Ecto neural progenitor cell (in vitro differentiated cells): ENCODE measurements around the gene SARNP.

Experiments
- DNase-seq: peaks from one replicate; pipeline ENCODE4 v3.0.0-alpha.2; 2018; ENCODE audit warnings: low spot score

Gene SARNP

DNA sequence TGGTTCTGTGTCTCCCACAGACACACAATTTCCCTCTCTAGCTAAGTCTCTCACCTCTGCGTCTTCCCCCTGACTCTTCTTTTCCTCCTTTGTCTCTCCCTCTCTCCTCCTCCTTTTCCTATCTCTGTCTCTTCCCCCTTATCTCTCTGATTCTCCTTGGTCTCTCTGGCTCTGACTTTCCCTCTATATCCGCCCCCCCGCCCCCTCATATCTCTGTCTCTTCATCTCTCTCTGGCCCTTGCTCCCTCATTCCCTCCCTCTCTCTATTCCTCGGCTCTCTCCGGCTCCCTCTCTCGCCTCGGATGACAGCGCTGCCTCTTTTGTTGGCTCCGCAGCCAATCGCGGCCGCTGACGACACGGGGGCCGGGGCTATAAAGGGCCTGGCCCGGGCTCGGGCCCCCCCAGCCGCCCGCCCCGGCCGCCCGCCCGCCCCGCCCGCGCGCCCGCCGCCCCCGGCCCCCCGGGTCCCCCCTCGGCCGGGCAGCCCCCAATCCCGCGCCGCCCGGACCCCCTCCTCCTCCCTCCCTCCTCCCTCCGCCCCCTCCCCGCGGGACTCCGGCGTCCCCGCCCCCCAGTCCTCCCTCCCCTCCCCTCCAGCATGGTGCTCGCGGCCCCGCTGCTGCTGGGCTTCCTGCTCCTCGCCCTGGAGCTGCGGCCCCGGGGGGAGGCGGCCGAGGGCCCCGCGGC, 74.7 kb downstream of the SARNP start, which contains the start of gene GDF11:
GDF11 (plus strand) TSS at position 404 of the 687 bp plus-strand sequence; CDS start at position 599, 195 bp downstream.
- peak; percentile 94 for DNase-seq

DNA sequence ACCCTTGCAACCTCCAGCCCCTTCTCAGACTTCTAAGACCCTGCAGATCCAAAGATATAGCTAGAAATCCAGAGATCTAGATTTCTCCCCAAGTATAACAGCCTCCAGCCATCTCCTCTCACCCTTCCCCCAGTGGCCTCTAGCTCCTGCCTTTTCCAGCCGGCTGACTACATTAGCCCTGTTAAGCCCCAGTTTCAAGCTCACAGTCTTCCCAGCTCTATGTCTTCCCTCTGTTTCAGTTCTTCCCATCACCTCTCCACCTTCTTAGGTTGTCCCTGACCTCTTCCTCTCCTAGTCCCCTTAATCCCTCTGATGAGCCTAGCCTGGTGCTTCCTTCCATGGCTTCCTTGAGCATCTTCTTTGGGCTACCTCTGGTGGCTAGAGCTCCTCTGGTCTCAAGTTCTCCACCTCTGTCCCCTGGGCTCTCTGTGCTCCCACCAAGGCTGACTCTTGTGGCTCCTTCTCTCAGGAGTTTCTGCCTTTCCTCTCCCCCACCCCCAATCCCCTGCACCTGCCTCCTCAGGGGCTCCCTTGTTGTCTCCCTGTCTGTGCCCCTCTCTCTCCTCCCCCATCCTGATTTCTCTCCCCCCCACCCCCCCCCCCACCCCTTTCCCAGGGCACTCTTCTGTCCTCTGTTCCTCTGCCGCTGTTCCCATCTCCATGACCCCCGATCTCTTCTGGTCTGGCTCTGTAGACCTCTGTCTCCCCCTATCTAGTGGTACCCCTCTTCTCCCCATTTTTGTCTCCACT, 75.4 kb downstream of the SARNP start:
- DNase-seq = no peak

DNA sequence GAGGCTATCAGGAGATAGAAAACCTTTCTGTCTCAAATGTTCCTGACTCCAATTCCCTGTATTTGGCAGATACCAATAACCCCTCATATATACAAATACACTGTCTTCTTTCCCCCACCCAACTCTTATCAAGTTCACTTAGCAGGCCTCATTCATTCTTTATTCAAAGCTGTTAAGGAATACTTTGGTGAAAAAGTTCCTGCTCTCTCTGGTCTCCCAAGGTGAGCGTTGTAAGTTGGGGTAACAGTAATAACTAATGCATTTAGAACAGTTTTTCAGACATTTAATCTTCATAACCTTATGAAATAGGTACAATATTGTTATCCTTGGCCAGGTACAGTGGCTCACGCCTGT, 78.5 kb downstream of the SARNP start:
- no peak for DNase-seq

DNA sequence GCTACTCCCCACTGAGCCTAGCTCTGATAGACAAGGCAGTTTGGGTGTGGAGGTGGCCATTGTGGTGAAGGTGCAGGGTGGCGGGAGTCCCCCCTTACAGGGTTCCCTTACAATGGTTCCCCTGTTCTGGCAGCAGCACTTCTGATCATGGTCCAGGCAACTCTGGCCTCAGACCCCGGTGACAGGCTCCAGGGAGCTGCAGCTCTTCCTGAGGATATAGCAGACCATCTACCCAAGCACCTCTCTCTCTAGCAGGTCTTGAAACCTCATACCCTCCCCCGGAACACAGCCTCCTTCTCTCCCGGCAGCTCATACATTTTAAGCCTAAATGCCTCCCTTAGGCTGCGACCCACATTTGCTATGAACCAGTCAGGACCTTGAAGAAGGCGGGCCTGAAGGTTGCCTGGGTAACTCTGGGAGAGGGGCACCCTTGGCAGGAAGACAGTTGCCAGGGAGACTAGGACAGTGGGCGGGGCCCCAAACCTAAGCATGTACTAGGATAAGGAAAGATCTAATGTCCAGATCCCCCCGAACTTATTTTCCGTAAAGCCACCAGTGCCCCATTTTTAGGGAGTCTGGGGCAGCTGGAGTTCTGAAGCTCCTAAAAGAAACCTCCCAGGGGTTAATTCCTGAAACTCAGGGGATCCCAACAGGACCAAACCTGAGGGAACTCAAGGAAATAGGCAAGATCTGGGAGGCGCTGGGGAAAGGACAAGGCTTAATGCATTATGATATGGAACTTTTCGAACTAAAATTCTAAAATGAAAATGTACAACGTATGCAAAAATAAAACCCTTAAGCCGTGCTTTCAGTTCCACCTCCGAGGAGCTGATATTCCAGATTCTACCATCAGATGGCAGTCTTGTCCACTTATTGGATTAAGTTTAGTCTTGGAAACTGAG, 79.2 kb downstream of the SARNP start:
- peak; percentile 94 for DNase-seq

DNA sequence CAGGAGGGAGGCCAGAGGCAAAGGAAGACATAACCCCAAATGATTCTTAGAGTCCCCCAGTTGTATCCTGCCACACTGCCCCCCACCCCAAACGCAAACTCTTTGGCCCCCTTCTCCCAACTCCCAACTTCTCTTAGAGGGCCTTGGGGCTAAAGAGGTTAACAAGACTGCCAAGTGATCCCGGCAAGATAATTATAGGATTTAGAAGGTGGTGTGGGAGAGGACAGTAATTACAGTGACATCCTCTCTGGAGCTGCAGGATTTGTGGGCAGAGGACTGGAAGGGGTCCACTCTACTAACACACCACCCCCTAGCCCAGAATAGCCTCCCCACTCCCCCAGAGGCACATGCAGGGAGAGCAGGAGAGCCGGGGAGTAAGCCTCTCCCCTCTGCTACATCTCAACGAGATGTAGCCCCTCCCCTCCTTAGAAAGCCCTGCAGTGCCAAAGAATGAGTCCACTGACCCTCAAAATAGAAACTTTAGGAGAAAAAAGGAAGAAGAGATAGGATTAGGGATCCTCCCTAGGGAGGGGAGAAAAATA, 79.9 kb downstream of the SARNP start:
- DNase-seq = no peak

DNA sequence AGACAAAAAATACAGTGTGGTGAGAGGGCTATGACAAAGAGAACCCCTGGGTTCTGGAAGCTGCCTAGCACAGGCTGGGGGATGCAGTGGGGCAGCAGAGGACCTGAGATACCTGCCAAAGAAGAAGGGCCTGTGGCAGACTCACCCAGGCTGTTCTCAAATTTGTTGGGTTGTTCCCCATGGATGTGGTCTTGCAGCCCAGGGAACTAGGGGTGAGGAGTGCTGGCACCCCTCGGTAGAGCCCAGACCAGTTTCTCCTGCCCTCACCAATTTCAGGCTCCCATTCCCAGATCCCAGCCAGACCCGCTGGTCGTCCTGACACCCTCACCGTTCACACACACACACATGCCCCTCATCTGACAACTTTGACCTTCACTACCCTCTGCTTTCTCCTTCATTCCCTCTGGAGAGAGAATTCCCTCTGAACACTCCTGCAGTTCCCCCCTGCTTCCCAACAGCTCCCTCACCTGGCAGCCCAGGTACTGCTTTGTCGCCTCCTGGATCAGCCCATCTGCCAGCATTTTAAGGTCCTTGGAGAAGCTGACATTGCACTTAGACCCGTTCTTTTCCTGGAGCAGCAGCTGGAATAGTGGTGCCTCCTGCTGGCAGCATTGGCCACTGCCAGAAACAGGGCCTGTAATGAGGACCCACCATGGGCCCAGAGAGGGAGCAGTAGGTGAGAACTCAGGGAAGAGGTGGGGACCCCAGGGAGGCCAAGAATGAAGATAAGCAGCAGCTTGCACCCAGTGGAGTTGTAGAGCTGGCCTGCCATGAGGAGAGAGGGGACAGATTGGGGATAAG, 80.5 kb downstream of the SARNP start:
- DNase-seq = peak; percentile 85

DNA sequence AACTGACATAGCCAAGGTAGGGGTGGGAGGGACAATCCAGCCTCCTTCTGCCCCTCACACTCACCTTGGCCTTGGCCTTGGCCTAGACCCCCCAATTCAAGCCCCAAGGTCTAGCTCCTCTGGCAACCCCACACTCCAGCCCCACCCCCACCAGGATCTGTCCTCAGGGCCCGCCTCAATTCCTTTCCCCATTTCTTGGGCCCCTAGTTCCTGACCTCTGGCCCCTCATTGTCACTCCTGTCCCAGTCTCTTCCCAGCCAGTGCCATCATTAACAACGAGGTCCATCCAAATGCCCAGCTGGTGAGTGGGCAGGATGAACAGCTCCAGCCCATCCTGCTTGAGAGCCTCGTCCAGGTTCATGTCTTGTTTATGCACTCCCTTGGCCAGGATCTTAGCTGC, 81.4 kb downstream of the SARNP start:
- DNase-seq = no peak

DNA sequence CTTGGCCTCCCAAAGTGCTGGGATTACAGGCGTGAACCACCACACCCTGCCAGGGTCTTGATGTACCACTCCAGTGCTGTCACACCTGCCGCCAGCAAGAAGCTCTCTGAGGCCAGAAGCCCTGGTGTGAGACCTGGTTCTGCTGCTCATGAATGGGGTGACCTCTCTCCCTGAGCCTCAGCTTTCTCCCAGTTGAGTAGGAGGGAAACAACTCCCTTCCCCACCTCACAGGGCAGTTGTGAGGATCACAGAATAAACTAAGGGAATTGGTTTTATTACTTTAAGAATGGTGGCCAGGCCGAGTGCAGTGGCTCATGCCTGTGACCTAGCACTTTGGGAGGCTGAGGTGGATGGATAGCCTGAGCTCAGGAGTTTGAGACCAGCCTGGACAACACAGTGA, 82.9 kb downstream of the SARNP start:
- no peak for DNase-seq

DNA sequence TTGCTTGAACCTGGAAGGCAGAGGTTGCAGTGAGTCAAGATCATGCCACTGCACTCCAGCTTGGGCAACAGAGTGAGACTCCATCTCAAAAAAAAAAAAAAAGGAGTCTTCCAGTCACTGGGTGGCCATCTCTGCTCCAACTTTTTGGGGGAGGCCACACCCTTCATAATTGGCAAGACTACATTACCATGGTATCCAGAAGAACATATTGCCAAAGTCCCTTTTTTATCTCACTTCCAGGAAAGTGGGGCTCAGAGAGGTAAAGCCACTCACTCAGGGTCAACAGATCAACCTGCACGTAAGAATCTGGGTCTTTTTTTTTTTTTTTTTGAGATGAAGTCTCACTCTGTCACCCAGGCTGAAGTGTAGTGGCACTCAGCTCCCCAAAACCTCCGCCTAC, 83.7 kb downstream of the SARNP start:
- no peak for DNase-seq

DNA sequence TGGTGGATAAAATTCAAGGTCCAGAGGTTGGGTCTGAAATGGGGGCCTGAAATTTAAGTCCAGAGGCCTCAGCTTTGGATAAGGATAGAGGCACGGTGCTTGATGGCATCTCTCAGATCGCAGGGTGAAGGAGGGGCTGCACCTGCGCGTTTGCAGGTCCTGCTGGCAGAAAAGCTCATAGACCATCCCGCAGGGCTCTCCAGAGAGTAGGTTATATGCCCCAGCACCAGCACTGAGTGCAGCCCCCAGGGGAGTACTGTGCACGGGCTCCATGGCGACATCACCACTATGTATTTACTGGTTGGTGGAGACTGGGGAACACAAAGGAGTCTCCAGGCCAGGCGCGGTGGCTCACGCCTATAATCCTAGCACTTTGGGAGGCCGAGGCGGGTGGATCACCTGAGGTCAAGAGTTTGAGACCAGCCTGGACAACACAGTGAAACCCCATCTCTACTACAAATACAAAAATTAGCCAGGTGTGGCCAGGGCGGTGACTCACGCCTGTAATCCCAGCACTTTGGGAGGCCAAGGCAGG, 84.4 kb downstream of the SARNP start:
- DNase-seq = no peak

DNA sequence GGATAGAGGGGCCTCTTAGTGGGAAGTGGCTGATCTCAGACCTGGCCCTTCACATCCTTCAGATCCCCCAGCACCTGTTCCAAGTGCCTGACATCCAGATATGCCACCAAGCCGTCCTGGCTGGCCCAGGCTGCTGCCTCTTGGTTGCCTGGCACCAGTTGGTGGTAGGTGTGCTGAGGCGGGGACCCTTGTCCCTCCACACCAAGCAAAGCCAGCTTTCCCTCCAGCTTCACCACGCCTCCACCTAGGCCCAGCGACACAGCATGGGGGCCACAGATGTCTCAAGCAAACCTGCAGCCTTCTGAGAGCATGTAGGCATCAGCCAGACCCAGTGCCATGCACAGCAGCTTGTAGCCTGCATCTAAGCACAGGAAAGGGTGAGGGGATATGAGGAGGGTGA, 85.2 kb downstream of the SARNP start:
- DNase-seq = no peak

DNA sequence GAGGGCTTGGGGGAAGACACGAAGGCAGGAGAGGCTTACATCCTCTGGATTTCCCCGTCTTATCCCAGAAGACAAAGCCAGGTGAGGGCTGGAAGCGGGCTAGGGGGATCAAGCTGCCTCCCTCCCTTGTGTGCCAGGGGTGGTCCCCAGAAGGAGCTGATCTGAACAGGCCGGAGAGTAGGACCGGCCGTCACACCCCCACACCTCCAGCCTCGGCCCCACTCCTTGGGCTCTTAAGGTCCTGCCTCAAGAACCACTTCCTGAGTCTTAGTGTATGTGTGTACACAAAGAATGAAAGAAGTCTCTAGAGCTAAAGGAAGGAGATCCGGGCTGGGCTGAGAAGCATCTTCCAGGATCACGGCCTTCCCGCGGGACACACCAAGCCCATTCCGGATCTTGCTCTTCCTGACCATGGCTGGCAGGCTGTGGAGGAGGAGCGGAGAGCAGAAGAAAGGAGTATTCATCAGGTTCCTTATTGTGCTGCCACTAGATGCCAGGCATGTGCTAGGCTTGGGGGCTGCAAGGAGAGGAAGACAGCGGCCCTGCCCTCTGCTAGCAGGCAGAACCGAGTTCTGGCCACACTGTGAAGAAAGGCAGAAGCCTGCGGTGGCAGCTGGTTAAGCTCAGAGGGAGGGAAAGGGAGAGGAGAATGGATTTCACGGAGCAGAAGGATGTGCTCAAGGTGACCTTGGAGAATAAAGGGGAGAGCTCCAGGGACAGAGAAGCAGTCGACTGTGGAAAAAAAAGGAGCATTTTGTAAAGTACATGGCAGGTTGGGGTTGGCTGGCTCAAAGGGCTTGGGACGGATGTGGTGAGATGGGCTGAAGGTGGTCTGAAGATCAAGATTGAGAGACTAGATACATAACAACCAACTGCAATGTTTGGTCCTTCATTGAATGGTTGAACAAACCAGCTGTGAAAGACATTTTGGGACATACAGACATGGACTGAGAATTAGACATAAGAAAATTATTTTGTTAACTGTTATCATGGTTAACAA, 87.4 kb downstream of the SARNP start:
- DNase-seq = no peak

DNA sequence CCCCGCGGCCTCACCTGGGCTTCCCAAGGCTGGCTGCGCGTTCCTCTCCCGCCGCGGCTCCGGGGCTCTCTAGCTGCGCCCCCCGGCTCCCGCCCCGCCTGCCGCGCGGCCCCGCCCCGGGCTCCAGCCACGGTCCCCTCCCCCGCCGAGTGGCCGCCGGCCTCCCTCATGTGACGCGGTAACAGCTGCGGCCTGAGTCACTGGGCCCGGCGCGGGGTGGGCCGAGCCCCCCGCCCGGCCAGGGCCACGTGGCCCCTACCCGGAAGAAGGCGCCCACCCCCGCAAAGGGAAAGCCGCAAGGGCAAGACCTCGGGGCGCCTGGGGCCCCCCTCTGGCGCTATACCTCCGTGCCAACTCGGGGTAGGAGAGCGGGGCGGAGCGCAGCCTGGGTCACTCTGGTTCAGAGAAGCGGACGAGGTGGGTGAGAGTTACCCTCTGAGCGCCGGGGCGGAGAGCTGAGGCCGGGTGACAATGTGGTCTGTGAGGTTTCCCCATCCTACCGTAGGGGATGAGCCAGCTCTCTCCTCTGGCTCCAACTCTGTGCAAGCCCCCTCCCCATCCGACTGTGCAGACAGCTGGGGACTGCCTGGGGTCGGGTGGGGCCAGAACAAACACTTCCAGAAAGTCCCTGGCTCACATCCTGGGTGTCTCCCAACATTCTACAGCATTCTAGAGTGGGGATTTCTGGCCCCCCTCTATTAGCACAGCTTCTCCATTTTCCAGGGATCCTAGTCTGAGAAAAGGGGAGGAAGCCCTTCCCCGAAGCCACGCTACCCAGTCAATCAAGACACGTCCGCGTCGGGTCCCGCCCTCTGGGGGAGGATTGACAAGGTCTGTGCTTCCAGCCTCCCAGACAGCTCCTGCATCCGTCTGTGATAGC, 88.3 kb downstream of the SARNP start, which contains the start of gene CD63:
CD63 (minus strand) TSS at position 71 of the 880 bp plus-strand sequence. CDS start 668 bp downstream, outside the sequence.
- peak; percentile 94 for DNase-seq

DNA sequence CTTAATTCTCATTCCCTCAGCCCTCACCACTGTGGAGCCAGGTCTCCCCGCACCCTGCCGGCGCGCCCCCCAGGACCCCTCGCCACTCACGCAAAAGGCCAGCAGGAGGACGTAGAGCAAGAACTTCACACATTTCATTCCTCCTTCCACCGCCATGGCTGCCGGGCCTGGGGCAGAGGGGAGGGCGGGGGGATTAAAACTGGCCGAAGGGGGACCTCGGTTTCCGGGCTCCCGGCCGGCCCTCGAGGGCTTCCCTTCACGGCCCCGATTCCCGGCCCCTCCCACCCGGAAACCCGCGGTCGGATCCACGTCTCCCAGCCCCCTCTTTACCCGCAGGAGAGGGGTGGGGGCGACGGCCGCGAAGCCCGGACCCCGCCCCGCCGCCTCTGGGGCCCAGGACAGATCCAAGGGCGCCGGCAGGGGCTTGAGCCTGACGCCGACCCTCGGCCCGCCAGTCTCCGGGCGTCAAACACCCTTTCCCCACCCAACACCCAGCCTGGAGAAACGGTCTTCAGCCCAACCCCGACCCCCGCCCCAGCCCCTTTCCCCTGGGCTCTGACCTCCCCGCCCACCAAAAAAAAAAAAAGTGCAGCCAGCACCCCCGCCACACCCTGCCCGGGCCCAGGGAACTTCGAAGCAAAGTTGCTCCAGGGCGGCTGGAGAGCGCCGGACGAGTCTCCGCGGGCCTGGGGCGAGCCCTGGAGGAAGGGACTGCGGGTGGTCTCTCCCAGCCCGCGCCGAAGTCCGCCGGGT, 89.2 kb downstream of the SARNP start:
- peak; percentile 82 for DNase-seq

DNA sequence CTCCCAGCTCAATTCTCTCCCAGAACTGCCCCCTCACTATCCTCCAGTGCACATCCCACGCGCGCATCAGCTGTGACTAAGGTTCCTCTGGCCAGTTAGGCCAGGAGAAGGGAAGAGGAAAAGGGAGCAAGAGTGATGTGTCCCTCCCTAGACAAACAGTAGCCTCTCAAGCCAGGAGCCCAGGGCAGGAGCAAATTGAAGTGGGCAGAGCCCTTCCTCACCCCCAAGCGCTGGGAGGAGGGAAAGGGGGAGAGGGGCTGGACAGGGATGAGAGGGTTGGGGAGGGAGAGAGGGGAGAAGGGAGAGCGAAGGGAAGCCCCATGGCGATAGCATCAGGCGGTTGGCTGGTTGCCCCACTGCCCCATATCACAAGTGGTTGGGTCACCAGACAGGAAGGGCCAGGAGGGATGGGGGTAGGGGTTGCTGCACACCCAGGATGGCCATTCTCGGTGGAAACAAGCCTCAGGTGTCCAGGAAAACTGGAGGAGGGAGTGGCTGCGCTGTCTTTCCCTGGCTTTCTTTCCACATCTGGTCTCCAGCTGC, 89.8 kb downstream of the SARNP start:
- DNase-seq = no peak

DNA sequence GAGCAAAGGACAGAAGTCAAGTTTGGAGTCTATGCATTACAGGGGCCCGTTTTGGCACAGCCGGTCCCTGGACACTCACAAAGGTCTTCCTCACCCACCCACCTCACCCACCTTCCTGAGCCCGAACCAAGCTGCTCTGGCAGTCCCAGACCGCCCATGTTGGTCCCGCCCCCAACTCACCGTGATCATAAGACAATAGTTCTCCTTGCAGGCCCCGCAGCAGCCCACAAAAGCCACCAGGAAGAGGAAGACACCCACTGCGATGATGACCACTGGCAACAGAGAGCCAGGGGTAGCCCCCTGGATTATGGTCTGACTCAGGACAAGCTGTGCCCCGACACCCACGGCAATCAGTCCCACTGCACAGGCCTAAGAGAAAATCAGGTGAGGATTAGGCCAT, 90.6 kb downstream of the SARNP start:
- DNase-seq = no peak

DNA sequence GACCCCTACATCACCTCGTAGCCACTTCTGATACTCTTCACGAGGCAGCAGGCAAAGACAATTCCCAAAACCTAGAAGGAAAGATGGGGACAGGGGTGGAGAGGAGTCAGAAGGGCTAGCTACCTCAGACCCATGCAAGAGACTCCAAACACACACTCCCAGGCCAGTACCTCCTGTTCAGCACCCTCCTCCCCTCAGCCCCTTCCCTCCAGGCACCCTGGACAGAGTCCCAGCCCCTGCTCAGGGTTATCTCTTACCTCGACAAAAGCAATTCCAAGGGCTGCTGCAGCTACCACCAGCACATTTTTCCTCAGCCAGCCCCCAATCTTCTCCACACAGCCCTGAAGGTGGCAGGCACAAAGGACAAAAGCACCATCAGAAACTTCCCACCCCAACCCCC, 92.0 kb downstream of the SARNP start:
- DNase-seq = no peak

DNA sequence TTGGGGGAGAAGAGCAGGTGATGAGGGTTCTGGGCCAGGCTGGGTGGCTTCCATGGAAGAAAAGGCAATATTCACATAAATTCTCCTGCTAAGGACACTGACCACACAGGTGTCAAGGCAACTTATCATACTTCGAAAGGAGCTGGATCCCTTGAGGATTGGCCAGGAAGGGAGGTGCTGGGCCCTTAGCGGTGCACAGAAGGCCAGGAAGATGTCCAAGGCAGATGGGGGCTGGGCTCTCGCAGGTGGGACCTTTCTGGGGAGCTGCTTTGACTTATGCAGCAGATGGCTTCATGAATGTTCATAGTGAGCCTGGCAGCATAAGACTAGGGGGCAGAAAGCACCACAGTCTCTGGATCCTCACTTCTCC, 92.6 kb downstream of the SARNP start:
- DNase-seq = no peak
